A673 (cell line): ENCODE data around the gene FAM241B.

Experiments
- EZH2 ChIP-seq: fragments of 200-600 bp; sonication (generic); IDR thresholded peaks from 2 replicates; pipeline ENCODE4 v1.6.1; 2017; ENCODE audit warnings: borderline replicate concordance, low read depth, mild to moderate bottlenecking, mixed read lengths, antibody characterized with exemption, low read length; ENCODE audit not compliant: poor library complexity, severe bottlenecking
- TF ChIP-seq, protein P1 (sequence below): fragments of 300-800, 200-600 bp; sonication (generic); conservative IDR thresholded peaks from 2 replicates; pipeline ENCODE4 v1.5.1; 2017; ENCODE audit warnings: low read depth, mild to moderate bottlenecking, antibody characterized with exemption, low read length, moderate library complexity, mixed read lengths

DNA sequence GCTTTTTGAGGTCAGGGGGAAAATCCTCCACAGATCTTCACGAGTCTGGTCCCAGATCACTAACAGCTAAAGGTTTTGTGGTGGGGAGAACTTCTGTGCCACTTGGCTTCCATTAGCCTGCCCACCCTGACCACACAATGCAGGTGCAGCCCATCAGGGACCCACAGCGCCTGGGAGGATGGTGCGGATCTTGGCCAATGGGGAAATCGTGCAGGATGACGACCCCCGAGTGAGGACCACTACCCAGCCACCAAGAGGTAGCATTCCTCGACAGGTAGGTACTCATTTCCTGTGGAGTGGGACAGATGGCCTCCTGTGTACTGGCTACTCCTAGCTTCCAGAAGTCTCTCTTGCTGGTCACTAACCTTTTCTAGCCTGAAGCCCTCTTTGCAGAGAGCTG, 1.5 kb downstream of the FAM241B start:
- TF ChIP-seq, protein P1, sequence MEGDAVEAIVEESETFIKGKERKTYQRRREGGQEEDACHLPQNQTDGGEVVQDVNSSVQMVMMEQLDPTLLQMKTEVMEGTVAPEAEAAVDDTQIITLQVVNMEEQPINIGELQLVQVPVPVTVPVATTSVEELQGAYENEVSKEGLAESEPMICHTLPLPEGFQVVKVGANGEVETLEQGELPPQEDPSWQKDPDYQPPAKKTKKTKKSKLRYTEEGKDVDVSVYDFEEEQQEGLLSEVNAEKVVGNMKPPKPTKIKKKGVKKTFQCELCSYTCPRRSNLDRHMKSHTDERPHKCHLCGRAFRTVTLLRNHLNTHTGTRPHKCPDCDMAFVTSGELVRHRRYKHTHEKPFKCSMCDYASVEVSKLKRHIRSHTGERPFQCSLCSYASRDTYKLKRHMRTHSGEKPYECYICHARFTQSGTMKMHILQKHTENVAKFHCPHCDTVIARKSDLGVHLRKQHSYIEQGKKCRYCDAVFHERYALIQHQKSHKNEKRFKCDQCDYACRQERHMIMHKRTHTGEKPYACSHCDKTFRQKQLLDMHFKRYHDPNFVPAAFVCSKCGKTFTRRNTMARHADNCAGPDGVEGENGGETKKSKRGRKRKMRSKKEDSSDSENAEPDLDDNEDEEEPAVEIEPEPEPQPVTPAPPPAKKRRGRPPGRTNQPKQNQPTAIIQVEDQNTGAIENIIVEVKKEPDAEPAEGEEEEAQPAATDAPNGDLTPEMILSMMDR, result no peak
- TF ChIP-seq EZH2, result no peak
